Epithelial cell of esophagus (primary cell): Measurements from ENCODE around the gene OVOL1.

ENCODE experiments used
- DNase-seq: peaks from one replicate; pipeline ENCODE4 v3.0.0; 2010; ENCODE audit warnings: low read depth
- H3K4me3 ChIP-seq: 2 replicates; pipeline ENCODE4 v1.5.1; 2011; ENCODE audit warnings: mild to moderate bottlenecking, low read length, control low read depth
- CTCF ChIP-seq: IDR thresholded peaks from 2 replicates; pipeline ENCODE4 v1.5.1; 2011; ENCODE audit warnings: low read depth, mild to moderate bottlenecking, low read length, control low read depth, inconsistent platforms; ENCODE audit not compliant: insufficient read depth; ENCODE audit errors: missing control alignments

Gene OVOL1

GRCh38 chr11:65773784-65774411, 13.0 kb upstream of the OVOL1 start:
- peak; percentile 45 for DNase-seq
- no peak overlapping the region for H3K4me3 ChIP-seq

GRCh38 chr11:65774525-65775306, 12.1 kb upstream of the OVOL1 start:
- DNase-seq = no peak

More at GRCh38 chr11:65773784-65774411, 13.0 kb upstream of the OVOL1 start:
- peak; percentile 19 for TF ChIP-seq CTCF

GRCh38 chr11:65776196-65776595, 10.7 kb upstream of the OVOL1 start:
- no peak for TF ChIP-seq CTCF
- DNase-seq = peak; percentile 54
- H3K4me3 ChIP-seq = no peak overlapping the region

More at GRCh38 chr11:65774525-65775306, 12.1 kb upstream of the OVOL1 start:
- no peak overlapping the region for H3K4me3 ChIP-seq
- no peak for TF ChIP-seq CTCF

- TF ChIP-seq CTCF = no peak
- no peak overlapping the region for H3K4me3 ChIP-seq
- DNase-seq = peak; percentile 70
Measured at GRCh38 chr11:65776710-65777141, 10.1 kb upstream of the OVOL1 start.

GRCh38 chr11:65777241-65777640, 9.6 kb upstream of the OVOL1 start:
- TF ChIP-seq CTCF = no peak
- no peak overlapping the region for H3K4me3 ChIP-seq
- no peak for DNase-seq

- no peak overlapping the region for H3K4me3 ChIP-seq
- no peak for TF ChIP-seq CTCF
- DNase-seq = no peak
Measured at GRCh38 chr11:65777821-65778361, 9.0 kb upstream of the OVOL1 start.
